GM23338 (cell line): ENCODE results near the gene IL1RL2. TPM values are rescaled to one million over a fixed set of nuclear protein-coding genes. Genes with fewer than 3 reads are reported as not detected.

Experiments used
- ATAC-seq: fragments of 200-7000 bp; cut with Tn5 transposase; 3 replicates; pipeline ENCODE4 v1.9.1; 2020
- DNase-seq: peaks from one replicate; pipeline ENCODE4 v3.0.0-alpha.2; 2015; ENCODE audit warnings: low spot score
- H2AFZ ChIP-seq: fragments of 200-600 bp; sonication (generic); 2 replicates; pipeline ENCODE4 v1.8.0; 2016; ENCODE audit warnings: antibody characterized with exemption, mild to moderate bottlenecking, moderate library complexity
- H3F3A ChIP-seq: fragments of 200-600 bp; sonication (generic); replicated peaks from 2 replicates; pipeline ENCODE4 v1.8.0; 2017; ENCODE audit warnings: antibody characterized with exemption, mixed run types, low read depth
- H3K27ac ChIP-seq: fragments of 200-600 bp; sonication (generic); 2 replicates; pipeline ENCODE4 v1.6.1; 2016; ENCODE audit warnings: low read depth
- H3K27me3 ChIP-seq: fragments of 200-600 bp; sonication (generic); 2 replicates; pipeline ENCODE4 v1.8.0; 2016; ENCODE audit warnings: mild to moderate bottlenecking, mixed run types, moderate library complexity; ENCODE audit not compliant: insufficient read depth
- H3K36me3 ChIP-seq: fragments of 200-600 bp; sonication (generic); 2 replicates; pipeline ENCODE4 v1.8.0; 2016; ENCODE audit warnings: mild to moderate bottlenecking; ENCODE audit not compliant: insufficient read depth
- H3K4me1 ChIP-seq: fragments of 200-600 bp; sonication (generic); 2 replicates; pipeline ENCODE4 v1.8.0; 2016; ENCODE audit warnings: mild to moderate bottlenecking, moderate library complexity; ENCODE audit not compliant: insufficient read depth
- H3K4me2 ChIP-seq: fragments of 200-600 bp; sonication (generic); 2 replicates; pipeline ENCODE4 v1.7.1; 2017; ENCODE audit warnings: mixed run types
- H3K4me3 ChIP-seq: fragments of 200-600 bp; sonication (generic); 2 replicates; pipeline ENCODE4 v1.6.1; 2016; ENCODE audit warnings: mixed run types
- H3K79me2 ChIP-seq: fragments of 200-600 bp; sonication (generic); replicated peaks from 2 replicates; pipeline ENCODE4 v1.8.0; 2017; ENCODE audit warnings: mild to moderate bottlenecking; ENCODE audit not compliant: insufficient read depth
- H3K9me2 ChIP-seq: fragments of 200-600 bp; sonication (generic); 2 replicates; pipeline ENCODE4 v1.8.0; 2017; ENCODE audit not compliant: insufficient read depth
- H4K20me1 ChIP-seq: fragments of 200-600 bp; sonication (generic); replicated peaks from 2 replicates; pipeline ENCODE4 v1.8.0; 2017; ENCODE audit warnings: mild to moderate bottlenecking; ENCODE audit not compliant: insufficient read depth
- H3K27ac Mint-ChIP-seq: 2 replicates; pipeline ENCODE4 v1.8.0; 2020; ENCODE audit warnings: inconsistent platforms, mild to moderate bottlenecking, moderate library complexity, mixed read lengths
- H3K27me3 Mint-ChIP-seq: 3 replicates; pipeline ENCODE4 v1.8.0; 2022; ENCODE audit warnings: low read depth, mild to moderate bottlenecking, moderate library complexity, mixed read lengths, inconsistent platforms; ENCODE audit not compliant: insufficient read depth, poor library complexity
- H3K36me3 Mint-ChIP-seq: 3 replicates; pipeline ENCODE4 v1.8.0; 2021; ENCODE audit warnings: low read depth, mild to moderate bottlenecking, inconsistent platforms, moderate library complexity, mixed read lengths
- H3K4me1 Mint-ChIP-seq: 3 replicates; pipeline ENCODE4 v1.8.0; 2020; ENCODE audit warnings: mild to moderate bottlenecking, inconsistent platforms, mixed read lengths
- H3K4me3 Mint-ChIP-seq: 3 replicates; pipeline ENCODE4 v1.8.0; 2021; ENCODE audit warnings: moderate library complexity, mild to moderate bottlenecking, inconsistent platforms, mixed read lengths
- H3K9me3 Mint-ChIP-seq: 3 replicates; pipeline ENCODE4 v1.8.0; 2020; ENCODE audit warnings: moderate library complexity, mild to moderate bottlenecking, inconsistent platforms, mixed read lengths
- CREB1 ChIP-seq: fragments of 250-450 bp; sonication (Bioruptor Pico); IDR thresholded peaks from 2 replicates; pipeline ENCODE4 v1.5.0; 2020; ENCODE audit warnings: low read depth, mild to moderate bottlenecking, moderate library complexity
- EZH2 ChIP-seq: fragments of 200-600 bp; sonication (generic); IDR thresholded peaks from one replicate; pipeline ENCODE4 v1.8.0; 2017; ENCODE audit warnings: antibody characterized with exemption, mild to moderate bottlenecking, low read depth; ENCODE audit not compliant: unreplicated experiment
- EZH2phosphoT487 ChIP-seq: fragments of 200-600 bp; sonication (generic); IDR thresholded peaks from one replicate; pipeline ENCODE4 v1.8.1; 2018; ENCODE audit warnings: antibody characterized with exemption; ENCODE audit not compliant: unreplicated experiment
- JUNB ChIP-seq: IDR thresholded peaks from one replicate; pipeline ENCODE4 v1.6.1; 2016; ENCODE audit warnings: antibody characterized with exemption; ENCODE audit not compliant: unreplicated experiment
- NANOG ChIP-seq: IDR thresholded peaks from 2 replicates; pipeline ENCODE4 v1.6.1; 2016; ENCODE audit warnings: antibody characterized with exemption, borderline replicate concordance
- POLR2AphosphoS5 ChIP-seq: IDR thresholded peaks from 2 replicates; pipeline ENCODE4 v1.6.1; 2016; ENCODE audit warnings: antibody characterized with exemption, low read depth
- STAT1 ChIP-seq: IDR thresholded peaks from one replicate; pipeline ENCODE4 v1.6.1; 2016; ENCODE audit warnings: antibody characterized with exemption; ENCODE audit not compliant: unreplicated experiment
- ZNF114 ChIP-seq: fragments of 250-450 bp; sonication (Bioruptor Pico); IDR thresholded peaks from 2 replicates; pipeline ENCODE4 v1.5.0; 2020; ENCODE audit warnings: mild to moderate bottlenecking, moderate library complexity
- ZNF331 ChIP-seq: fragments of 250-450 bp; sonication (Bioruptor Pico); IDR thresholded peaks from 2 replicates; pipeline ENCODE4 v1.5.0; 2020; ENCODE audit warnings: low read depth, mild to moderate bottlenecking, moderate library complexity
- polyA plus RNA-seq: library from polyadenylated mRNA; unstranded; fragments of >200 nt; fragmentation: Nextera tagmentation; extraction: Ambion mirVana; gene quantifications from 2 replicates; pipeline ENCODE4 v1.2.1, GENCODE V29; 2016
- total RNA-seq: library from RNA; depleted of rRNA; stranded (reverse); fragments of >200 nt; shearing (Covaris generic); gene quantifications from 2 replicates; pipeline ENCODE4 v1.2.3, GENCODE V29; 2014
- TF ChIP-seq, protein P1 (sequence below): IDR thresholded peaks from one replicate; pipeline ENCODE4 v1.6.1; 2018; ENCODE audit warnings: antibody characterized with exemption; ENCODE audit not compliant: unreplicated experiment
- TF ChIP-seq, protein P2 (sequence below): IDR thresholded peaks from 2 replicates; pipeline ENCODE4 v1.6.1; 2016; ENCODE audit warnings: antibody characterized with exemption
- TF ChIP-seq, protein P3 (sequence below), 2 experiments: fragments of 200-600 bp in 1 of 2; sonication (generic) in 1 of 2; conservative IDR thresholded peaks; 2 replicates each; pipeline versions ENCODE4 v1.5.1 to v1.6.1; 2016 to 2017; ENCODE audit warnings: antibody characterized with exemption in 2 of 2, low read depth in 2 of 2, mild to moderate bottlenecking in 2 of 2, moderate library complexity in 1 of 2
- TF ChIP-seq, protein P4 (sequence below): fragments of 250-450 bp; sonication (Bioruptor Pico); IDR thresholded peaks from 2 replicates; pipeline ENCODE4 v1.5.0; 2020; ENCODE audit warnings: mild to moderate bottlenecking, moderate library complexity

Gene IL1RL2
- total and polyA plus RNA-seq, 2 experiments from 2014 or later = not detected

DNA sequence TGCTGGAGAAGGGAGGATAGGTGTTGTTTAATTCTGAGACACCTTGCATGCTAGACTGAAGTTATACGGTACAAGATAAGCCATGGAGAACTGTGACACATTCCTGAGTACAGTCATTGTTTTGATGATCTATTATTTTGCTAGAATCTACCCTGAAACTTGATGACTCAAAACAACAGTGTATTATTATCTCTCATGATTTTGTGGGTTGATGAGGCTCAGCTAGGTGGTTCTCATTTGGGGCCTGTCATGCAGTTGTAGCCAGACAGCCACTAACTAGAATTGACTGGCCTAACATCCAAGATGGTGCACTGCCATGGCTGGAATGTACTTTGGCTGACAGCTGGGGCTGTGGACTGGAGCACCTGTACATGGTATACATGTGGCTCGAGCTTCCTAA is 49.7 kb upstream of the IL1RL2 start:
- no peak overlapping the region for H3K27ac ChIP-seq

More for the DNA sequence above, 49.7 kb upstream of the IL1RL2 start:
- Mint-ChIP-seq H3K4me1 (peaks cover 11% of the 10 kb centered on the region; the same call in 2 of the 3 replicates), H3K27me3 (peaks cover 19% of the 10 kb centered on the region), H3K36me3 (no peaks in the 10 kb centered on the region), H3K4me3 (no peak overlapping the region), H3K9me3 (no peaks in the 10 kb centered on the region), H3K27ac (no peak overlapping the region)
- no peak for DNase-seq
- ATAC-seq = no peak
- no peak overlapping the region for H3K4me2 ChIP-seq
- no peaks in the 10 kb centered on the region for H3F3A ChIP-seq
- H3K27me3 ChIP-seq = peaks cover 22% of the 10 kb centered on the region
- no peaks in the 10 kb centered on the region for H3K79me2 ChIP-seq
- H3K4me1 ChIP-seq = no peaks in the 10 kb centered on the region; the same call in 1 of the 2 replicates
- H2AFZ ChIP-seq = no peak overlapping the region
- TF ChIP-seq, protein P1, sequence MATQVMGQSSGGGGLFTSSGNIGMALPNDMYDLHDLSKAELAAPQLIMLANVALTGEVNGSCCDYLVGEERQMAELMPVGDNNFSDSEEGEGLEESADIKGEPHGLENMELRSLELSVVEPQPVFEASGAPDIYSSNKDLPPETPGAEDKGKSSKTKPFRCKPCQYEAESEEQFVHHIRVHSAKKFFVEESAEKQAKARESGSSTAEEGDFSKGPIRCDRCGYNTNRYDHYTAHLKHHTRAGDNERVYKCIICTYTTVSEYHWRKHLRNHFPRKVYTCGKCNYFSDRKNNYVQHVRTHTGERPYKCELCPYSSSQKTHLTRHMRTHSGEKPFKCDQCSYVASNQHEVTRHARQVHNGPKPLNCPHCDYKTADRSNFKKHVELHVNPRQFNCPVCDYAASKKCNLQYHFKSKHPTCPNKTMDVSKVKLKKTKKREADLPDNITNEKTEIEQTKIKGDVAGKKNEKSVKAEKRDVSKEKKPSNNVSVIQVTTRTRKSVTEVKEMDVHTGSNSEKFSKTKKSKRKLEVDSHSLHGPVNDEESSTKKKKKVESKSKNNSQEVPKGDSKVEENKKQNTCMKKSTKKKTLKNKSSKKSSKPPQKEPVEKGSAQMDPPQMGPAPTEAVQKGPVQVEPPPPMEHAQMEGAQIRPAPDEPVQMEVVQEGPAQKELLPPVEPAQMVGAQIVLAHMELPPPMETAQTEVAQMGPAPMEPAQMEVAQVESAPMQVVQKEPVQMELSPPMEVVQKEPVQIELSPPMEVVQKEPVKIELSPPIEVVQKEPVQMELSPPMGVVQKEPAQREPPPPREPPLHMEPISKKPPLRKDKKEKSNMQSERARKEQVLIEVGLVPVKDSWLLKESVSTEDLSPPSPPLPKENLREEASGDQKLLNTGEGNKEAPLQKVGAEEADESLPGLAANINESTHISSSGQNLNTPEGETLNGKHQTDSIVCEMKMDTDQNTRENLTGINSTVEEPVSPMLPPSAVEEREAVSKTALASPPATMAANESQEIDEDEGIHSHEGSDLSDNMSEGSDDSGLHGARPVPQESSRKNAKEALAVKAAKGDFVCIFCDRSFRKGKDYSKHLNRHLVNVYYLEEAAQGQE = no peak
- TF ChIP-seq, protein P2, sequence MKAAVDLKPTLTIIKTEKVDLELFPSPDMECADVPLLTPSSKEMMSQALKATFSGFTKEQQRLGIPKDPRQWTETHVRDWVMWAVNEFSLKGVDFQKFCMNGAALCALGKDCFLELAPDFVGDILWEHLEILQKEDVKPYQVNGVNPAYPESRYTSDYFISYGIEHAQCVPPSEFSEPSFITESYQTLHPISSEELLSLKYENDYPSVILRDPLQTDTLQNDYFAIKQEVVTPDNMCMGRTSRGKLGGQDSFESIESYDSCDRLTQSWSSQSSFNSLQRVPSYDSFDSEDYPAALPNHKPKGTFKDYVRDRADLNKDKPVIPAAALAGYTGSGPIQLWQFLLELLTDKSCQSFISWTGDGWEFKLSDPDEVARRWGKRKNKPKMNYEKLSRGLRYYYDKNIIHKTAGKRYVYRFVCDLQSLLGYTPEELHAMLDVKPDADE = no peak
- TF ChIP-seq JUNB = no peak
- TF ChIP-seq EZH2 = no peak
- TF ChIP-seq, protein P3, sequence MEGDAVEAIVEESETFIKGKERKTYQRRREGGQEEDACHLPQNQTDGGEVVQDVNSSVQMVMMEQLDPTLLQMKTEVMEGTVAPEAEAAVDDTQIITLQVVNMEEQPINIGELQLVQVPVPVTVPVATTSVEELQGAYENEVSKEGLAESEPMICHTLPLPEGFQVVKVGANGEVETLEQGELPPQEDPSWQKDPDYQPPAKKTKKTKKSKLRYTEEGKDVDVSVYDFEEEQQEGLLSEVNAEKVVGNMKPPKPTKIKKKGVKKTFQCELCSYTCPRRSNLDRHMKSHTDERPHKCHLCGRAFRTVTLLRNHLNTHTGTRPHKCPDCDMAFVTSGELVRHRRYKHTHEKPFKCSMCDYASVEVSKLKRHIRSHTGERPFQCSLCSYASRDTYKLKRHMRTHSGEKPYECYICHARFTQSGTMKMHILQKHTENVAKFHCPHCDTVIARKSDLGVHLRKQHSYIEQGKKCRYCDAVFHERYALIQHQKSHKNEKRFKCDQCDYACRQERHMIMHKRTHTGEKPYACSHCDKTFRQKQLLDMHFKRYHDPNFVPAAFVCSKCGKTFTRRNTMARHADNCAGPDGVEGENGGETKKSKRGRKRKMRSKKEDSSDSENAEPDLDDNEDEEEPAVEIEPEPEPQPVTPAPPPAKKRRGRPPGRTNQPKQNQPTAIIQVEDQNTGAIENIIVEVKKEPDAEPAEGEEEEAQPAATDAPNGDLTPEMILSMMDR (conservative IDR thresholded peaks at IDR 0.05; ENCODE audit: low read depth in 2 of 2) = no peak
- TF ChIP-seq NANOG = no peak
- no peak for TF ChIP-seq EZH2phosphoT487
- no peak for TF ChIP-seq ZNF114 (CRISPR knock-in tag)
- TF ChIP-seq STAT1 = no peak
- TF ChIP-seq CREB1 (CRISPR knock-in tag) = no peak
- TF ChIP-seq ZNF331 (CRISPR knock-in tag) = no peak
- TF ChIP-seq, protein P4, sequence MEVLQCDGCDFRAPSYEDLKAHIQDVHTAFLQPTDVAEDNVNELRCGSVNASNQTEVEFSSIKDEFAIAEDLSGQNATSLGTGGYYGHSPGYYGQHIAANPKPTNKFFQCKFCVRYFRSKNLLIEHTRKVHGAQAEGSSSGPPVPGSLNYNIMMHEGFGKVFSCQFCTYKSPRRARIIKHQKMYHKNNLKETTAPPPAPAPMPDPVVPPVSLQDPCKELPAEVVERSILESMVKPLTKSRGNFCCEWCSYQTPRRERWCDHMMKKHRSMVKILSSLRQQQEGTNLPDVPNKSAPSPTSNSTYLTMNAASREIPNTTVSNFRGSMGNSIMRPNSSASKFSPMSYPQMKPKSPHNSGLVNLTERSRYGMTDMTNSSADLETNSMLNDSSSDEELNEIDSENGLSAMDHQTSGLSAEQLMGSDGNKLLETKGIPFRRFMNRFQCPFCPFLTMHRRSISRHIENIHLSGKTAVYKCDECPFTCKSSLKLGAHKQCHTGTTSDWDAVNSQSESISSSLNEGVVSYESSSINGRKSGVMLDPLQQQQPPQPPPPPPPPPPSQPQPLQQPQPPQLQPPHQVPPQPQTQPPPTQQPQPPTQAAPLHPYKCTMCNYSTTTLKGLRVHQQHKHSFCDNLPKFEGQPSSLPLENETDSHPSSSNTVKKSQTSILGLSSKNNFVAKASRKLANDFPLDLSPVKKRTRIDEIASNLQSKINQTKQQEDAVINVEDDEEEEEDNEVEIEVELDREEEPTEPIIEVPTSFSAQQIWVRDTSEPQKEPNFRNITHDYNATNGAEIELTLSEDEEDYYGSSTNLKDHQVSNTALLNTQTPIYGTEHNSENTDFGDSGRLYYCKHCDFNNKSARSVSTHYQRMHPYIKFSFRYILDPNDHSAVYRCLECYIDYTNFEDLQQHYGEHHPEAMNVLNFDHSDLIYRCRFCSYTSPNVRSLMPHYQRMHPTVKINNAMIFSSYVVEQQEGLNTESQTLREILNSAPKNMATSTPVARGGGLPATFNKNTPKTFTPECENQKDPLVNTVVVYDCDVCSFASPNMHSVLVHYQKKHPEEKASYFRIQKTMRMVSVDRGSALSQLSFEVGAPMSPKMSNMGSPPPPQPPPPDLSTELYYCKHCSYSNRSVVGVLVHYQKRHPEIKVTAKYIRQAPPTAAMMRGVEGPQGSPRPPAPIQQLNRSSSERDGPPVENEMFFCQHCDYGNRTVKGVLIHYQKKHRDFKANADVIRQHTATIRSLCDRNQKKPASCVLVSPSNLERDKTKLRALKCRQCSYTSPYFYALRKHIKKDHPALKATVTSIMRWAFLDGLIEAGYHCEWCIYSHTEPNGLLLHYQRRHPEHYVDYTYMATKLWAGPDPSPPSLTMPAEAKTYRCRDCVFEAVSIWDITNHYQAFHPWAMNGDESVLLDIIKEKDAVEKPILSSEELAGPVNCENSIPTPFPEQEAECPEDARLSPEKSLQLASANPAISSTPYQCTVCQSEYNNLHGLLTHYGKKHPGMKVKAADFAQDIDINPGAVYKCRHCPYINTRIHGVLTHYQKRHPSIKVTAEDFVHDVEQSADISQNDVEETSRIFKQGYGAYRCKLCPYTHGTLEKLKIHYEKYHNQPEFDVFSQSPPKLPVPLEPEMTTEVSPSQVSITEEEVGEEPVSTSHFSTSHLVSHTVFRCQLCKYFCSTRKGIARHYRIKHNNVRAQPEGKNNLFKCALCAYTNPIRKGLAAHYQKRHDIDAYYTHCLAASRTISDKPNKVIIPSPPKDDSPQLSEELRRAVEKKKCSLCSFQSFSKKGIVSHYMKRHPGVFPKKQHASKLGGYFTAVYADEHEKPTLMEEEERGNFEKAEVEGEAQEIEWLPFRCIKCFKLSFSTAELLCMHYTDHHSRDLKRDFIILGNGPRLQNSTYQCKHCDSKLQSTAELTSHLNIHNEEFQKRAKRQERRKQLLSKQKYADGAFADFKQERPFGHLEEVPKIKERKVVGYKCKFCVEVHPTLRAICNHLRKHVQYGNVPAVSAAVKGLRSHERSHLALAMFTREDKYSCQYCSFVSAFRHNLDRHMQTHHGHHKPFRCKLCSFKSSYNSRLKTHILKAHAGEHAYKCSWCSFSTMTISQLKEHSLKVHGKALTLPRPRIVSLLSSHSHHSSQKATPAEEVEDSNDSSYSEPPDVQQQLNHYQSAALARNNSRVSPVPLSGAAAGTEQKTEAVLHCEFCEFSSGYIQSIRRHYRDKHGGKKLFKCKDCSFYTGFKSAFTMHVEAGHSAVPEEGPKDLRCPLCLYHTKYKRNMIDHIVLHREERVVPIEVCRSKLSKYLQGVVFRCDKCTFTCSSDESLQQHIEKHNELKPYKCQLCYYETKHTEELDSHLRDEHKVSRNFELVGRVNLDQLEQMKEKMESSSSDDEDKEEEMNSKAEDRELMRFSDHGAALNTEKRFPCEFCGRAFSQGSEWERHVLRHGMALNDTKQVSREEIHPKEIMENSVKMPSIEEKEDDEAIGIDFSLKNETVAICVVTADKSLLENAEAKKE (CRISPR knock-in tag) = no peak
- no peak for TF ChIP-seq POLR2AphosphoS5
- no peak overlapping the region for H3K4me3 ChIP-seq
- H3K36me3 ChIP-seq = no peaks in the 10 kb centered on the region
- H3K9me2 ChIP-seq = peaks cover 4% of the 10 kb centered on the region; the same call in 1 of the 2 replicates
- H4K20me1 ChIP-seq = no peaks in the 10 kb centered on the region
